Measurements from ENCODE around the gene IGSF1. TPM values are rescaled to one million over a fixed set of nuclear protein-coding genes. Genes with fewer than 3 reads are reported as not detected.

IGSF1 gene
- total RNA-seq, 1 experiment from 2014 or later = not detected

DNA sequence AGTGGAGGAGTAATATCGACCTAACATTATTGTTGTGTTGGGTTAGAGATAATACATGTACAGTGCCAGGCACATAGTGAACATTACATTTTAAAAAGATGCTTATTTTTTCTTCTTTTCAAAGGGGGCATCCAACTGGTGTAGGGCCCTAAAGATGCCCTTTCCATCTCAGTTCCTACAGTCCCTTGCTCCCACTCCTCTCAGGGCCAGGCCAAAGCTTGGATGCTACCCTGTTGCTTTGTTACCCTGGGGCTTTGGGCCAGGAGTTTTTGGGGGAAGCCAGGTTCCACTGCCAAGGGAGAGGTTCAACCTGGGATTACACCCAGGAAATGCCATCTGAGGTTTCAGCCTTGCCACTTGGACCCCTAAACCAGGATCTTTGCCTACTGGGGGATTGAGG, 918 bp downstream of the IGSF1 start:
- Histone ChIP-seq H3F3A (ENCODE audit: low read length, unreplicated experiment) (no peaks in the 10 kb centered on the region), H4K20me1 (ENCODE audit: low read length) (no peaks in the 10 kb centered on the region), H3K9me3 (ENCODE audit: low read length) (no peaks in the 10 kb centered on the region), H3K4me1 (ENCODE audit: insufficient read depth, low read length) (no peaks in the 10 kb centered on the region), H2AFZ (ENCODE audit: low read length) (no peak overlapping the region), H3K9me2 (replicated peaks; ENCODE audit: low read length) (no peaks in the 10 kb centered on the region), H3K27me3 (ENCODE audit: low read length) (peaks cover 5% of the 10 kb centered on the region; the same call in 1 of the 2 replicates), H3K27ac (ENCODE audit: low read length) (no peak overlapping the region), H3K4me2 (ENCODE audit: low read length) (no peak overlapping the region), H3K36me3 (ENCODE audit: low read depth, low read length) (no peaks in the 10 kb centered on the region), H3K4me3 (ENCODE audit: low read length) (no peak overlapping the region), H3K79me2 (ENCODE audit: low read length) (no peaks in the 10 kb centered on the region), H3K9ac (ENCODE audit: low read length) (no peak overlapping the region)
- TF ChIP-seq, protein P1, sequence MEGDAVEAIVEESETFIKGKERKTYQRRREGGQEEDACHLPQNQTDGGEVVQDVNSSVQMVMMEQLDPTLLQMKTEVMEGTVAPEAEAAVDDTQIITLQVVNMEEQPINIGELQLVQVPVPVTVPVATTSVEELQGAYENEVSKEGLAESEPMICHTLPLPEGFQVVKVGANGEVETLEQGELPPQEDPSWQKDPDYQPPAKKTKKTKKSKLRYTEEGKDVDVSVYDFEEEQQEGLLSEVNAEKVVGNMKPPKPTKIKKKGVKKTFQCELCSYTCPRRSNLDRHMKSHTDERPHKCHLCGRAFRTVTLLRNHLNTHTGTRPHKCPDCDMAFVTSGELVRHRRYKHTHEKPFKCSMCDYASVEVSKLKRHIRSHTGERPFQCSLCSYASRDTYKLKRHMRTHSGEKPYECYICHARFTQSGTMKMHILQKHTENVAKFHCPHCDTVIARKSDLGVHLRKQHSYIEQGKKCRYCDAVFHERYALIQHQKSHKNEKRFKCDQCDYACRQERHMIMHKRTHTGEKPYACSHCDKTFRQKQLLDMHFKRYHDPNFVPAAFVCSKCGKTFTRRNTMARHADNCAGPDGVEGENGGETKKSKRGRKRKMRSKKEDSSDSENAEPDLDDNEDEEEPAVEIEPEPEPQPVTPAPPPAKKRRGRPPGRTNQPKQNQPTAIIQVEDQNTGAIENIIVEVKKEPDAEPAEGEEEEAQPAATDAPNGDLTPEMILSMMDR (conservative IDR thresholded peaks at IDR 0.05; ENCODE audit: low read depth, low read length) = no peak
- no peak for TF ChIP-seq EZH2 (IDR thresholded peaks at IDR 0.05; ENCODE audit: low read length, unreplicated experiment)
- no peak for TF ChIP-seq EZH2phosphoT487 (IDR thresholded peaks at IDR 0.05; ENCODE audit: borderline replicate concordance, low read length)
- intact Hi-C loops (cut with micrococcal nuclease) = no loop called here
- ChIA-PET CTCF (no interaction called here), POLR2A (ENCODE audit: unreplicated experiment) (no interaction called here)
- ATAC-seq (no peak), DNase-seq (no peak)
- no TSS peak for BruUV-seq (replicated peaks)

DNA sequence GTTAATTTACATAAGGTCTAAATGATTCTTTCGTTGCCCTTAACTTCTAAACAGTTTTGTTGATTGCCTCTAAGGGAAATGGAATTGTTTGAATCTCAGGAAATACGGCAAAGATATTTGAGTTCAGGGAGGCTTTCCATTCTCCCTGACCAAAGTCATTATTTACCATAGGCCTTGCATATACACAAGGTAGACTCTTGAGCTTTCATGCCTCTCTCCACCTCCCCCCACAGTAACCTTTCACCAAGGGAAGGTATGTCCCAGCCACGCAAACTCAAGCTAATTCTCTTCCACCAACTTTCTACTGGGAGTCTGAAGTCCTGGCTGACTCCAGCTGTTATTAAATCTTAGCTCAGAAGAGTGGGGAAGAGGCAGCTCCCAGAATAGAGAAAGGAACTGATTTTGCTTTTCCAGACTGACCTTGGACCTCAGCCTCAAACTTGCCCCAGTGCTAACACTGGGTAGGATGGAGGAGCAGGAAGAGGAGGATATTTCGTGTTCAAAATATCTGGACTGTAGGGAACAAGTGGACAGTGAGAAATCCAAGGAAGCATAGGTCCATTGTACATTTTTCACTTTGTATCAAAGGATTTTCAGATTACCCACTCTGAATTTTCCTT, 1.4 kb downstream of the IGSF1 start:
- Histone ChIP-seq H3K4me1 (ENCODE audit: insufficient read depth, low read length) (no peaks in the 10 kb centered on the region), H3K4me3 (ENCODE audit: low read length) (no peak overlapping the region), H3F3A (ENCODE audit: low read length, unreplicated experiment) (no peaks in the 10 kb centered on the region), H3K9me3 (ENCODE audit: low read length) (no peaks in the 10 kb centered on the region), H3K79me2 (ENCODE audit: low read length) (no peaks in the 10 kb centered on the region), H3K4me2 (ENCODE audit: low read length) (no peak overlapping the region), H3K9ac (ENCODE audit: low read length) (no peak overlapping the region), H3K27ac (ENCODE audit: low read length) (no peak overlapping the region), H4K20me1 (ENCODE audit: low read length) (no peaks in the 10 kb centered on the region), H3K27me3 (ENCODE audit: low read length) (peaks cover 5% of the 10 kb centered on the region; the same call in 1 of the 2 replicates), H3K9me2 (replicated peaks; ENCODE audit: low read length) (no peaks in the 10 kb centered on the region), H3K36me3 (ENCODE audit: low read depth, low read length) (no peaks in the 10 kb centered on the region), H2AFZ (ENCODE audit: low read length) (no peak overlapping the region)
- ATAC-seq (no peak), DNase-seq (no peak)
- ChIA-PET CTCF (no interaction called here), POLR2A (ENCODE audit: unreplicated experiment) (no interaction called here)
- no peak for TF ChIP-seq EZH2phosphoT487 (IDR thresholded peaks at IDR 0.05; ENCODE audit: borderline replicate concordance, low read length)
- TF ChIP-seq, protein P1 (conservative IDR thresholded peaks at IDR 0.05; ENCODE audit: low read depth, low read length) = no peak
- BruUV-seq (replicated peaks) = no TSS peak
- intact Hi-C loops (cut with micrococcal nuclease) = no loop called here

DNA sequence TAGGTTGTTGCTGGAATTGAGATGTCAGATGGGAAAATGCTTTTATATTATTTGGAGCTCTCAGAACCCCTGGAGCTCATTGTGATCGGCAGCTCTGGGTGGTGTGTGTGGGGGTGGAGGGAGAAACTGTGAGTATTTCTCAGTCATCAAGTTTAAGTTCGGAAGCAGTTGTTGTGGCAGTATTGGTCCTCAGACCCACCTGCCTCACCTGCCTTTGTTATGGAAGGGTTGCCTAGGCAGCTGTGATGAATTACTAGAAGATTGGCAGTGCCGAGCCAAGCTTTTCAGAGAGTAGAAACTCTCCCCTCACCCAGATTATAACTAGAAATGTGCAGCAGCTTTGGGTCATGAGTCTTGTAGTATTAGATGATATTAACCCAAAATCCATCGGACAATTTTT, 9.5 kb downstream of the IGSF1 start:
- no peaks in the 10 kb centered on the region for H3K36me3 ChIP-seq (ENCODE audit: low read depth, low read length)
- TF ChIP-seq, protein P1 (conservative IDR thresholded peaks at IDR 0.05; ENCODE audit: low read depth, low read length) = no peak
- no peak for TF ChIP-seq EZH2 (IDR thresholded peaks at IDR 0.05; ENCODE audit: low read length, unreplicated experiment)
- TF ChIP-seq EZH2phosphoT487 (IDR thresholded peaks at IDR 0.05; ENCODE audit: borderline replicate concordance, low read length) = no peak
- no peak overlapping the region for H3K27ac ChIP-seq (ENCODE audit: low read length)
- ATAC-seq (no peak), DNase-seq (no peak)
- no peak overlapping the region for H2AFZ ChIP-seq (ENCODE audit: low read length)
- ChIA-PET CTCF (no interaction called here), POLR2A (ENCODE audit: unreplicated experiment) (no interaction called here)
- H3F3A ChIP-seq (ENCODE audit: low read length, unreplicated experiment) = no peaks in the 10 kb centered on the region
- intact Hi-C loops (cut with micrococcal nuclease) = no loop called here
- no peaks in the 10 kb centered on the region for H3K79me2 ChIP-seq (ENCODE audit: low read length)
- H4K20me1 ChIP-seq (ENCODE audit: low read length) = no peaks in the 10 kb centered on the region
- H3K27me3 ChIP-seq (ENCODE audit: low read length) = no peaks in the 10 kb centered on the region
- no peaks in the 10 kb centered on the region for H3K4me1 ChIP-seq (ENCODE audit: insufficient read depth, low read length)
- no peaks in the 10 kb centered on the region for H3K9me3 ChIP-seq (ENCODE audit: low read length)
- no peaks in the 10 kb centered on the region for H3K9me2 ChIP-seq (replicated peaks; ENCODE audit: low read length)
- no peak overlapping the region for H3K4me2 ChIP-seq (ENCODE audit: low read length)
- no TSS peak for BruUV-seq (replicated peaks)
- H3K4me3 ChIP-seq (ENCODE audit: low read length) = no peak overlapping the region
- no peak overlapping the region for H3K9ac ChIP-seq (ENCODE audit: low read length)
